22Rv1 (cell line): ENCODE measurements around the gene EGR1.

Source experiments
- H3K27ac ChIP-seq: fragments of 450-650 bp; 2 replicates; pipeline ENCODE4 v1.5.1; 2017
- ZFX ChIP-seq: fragments of 450-650 bp; IDR thresholded peaks from 2 replicates; pipeline ENCODE4 v1.6.1; 2017; ENCODE audit warnings: antibody characterized with exemption, borderline replicate concordance
- TF ChIP-seq, protein P1 (sequence below): fragments of 450-650 bp; IDR thresholded peaks from 2 replicates; pipeline ENCODE4 v1.5.1; 2017; ENCODE audit warnings: mild to moderate bottlenecking

EGR1 gene

DNA sequence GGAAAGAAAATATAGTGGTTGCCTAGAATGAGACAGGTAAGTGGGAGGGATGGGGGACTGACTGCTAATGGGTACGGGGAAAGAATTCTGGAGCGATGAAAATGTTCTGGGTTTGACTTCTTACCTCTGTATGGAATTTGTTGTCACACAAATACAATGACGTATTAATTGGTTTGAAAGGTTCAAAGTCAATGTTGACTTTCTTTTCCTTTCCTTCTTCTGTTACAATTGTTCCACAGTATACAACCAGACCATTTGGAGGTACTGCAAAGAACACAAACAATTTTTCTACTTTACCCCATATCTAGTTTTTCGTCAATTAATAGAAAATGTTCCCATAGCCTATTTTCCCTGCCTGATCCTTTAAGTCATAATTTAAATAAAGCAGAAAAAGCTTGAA lies 52.2 kb downstream of the EGR1 start:
- no peak for TF ChIP-seq ZFX
- TF ChIP-seq, protein P1, sequence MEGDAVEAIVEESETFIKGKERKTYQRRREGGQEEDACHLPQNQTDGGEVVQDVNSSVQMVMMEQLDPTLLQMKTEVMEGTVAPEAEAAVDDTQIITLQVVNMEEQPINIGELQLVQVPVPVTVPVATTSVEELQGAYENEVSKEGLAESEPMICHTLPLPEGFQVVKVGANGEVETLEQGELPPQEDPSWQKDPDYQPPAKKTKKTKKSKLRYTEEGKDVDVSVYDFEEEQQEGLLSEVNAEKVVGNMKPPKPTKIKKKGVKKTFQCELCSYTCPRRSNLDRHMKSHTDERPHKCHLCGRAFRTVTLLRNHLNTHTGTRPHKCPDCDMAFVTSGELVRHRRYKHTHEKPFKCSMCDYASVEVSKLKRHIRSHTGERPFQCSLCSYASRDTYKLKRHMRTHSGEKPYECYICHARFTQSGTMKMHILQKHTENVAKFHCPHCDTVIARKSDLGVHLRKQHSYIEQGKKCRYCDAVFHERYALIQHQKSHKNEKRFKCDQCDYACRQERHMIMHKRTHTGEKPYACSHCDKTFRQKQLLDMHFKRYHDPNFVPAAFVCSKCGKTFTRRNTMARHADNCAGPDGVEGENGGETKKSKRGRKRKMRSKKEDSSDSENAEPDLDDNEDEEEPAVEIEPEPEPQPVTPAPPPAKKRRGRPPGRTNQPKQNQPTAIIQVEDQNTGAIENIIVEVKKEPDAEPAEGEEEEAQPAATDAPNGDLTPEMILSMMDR, result no peak
- H3K27ac ChIP-seq, result no peak overlapping the region
